ENCODE measurements around the gene C1orf56. TPM values are rescaled to one million over a fixed set of nuclear protein-coding genes. Genes with fewer than 3 reads are reported as not detected.

The C1orf56 gene
- total and polyA plus RNA-seq, 2 of the 13 experiments (the other 11 are each of a cell fraction or from before 2014, with no cell fraction given) = 1.5 to 3.2 TPM

- no peak for TF ChIP-seq PLSCR1 (CRISPR knock-in tag; IDR thresholded peaks at IDR 0.05; ENCODE audit: borderline replicate concordance)
- TF ChIP-seq ZNF136 (CRISPR knock-in tag; IDR thresholded peaks at IDR 0.05; ENCODE audit: low read depth) = no peak
- no peak for TF ChIP-seq NFE2L1 (CRISPR knock-in tag; IDR thresholded peaks at IDR 0.05; ENCODE audit: borderline replicate concordance)
- no peak for TF ChIP-seq ZNF225 (CRISPR knock-in tag; IDR thresholded peaks at IDR 0.05)
- TF ChIP-seq ZNF253 (CRISPR knock-in tag; IDR thresholded peaks at IDR 0.05; ENCODE audit: borderline replicate concordance) = no peak
- no peak for TF ChIP-seq SP140L (CRISPR knock-in tag; IDR thresholded peaks at IDR 0.05; ENCODE audit: borderline replicate concordance)
- no peak for TF ChIP-seq YEATS4 (CRISPR knock-in tag; IDR thresholded peaks at IDR 0.05; ENCODE audit: borderline replicate concordance)
- no peak for TF ChIP-seq ZNF749 (CRISPR knock-in tag; IDR thresholded peaks at IDR 0.05; ENCODE audit: borderline replicate concordance)
- no peak for TF ChIP-seq FOSL2 (CRISPR knock-in tag; IDR thresholded peaks at IDR 0.05)
- no peak for TF ChIP-seq ZNF441 (CRISPR knock-in tag; IDR thresholded peaks at IDR 0.05; ENCODE audit: borderline replicate concordance)
- TF ChIP-seq ZIK1 (CRISPR knock-in tag; IDR thresholded peaks at IDR 0.05; ENCODE audit: borderline replicate concordance, low read depth) = no peak
- no peak for TF ChIP-seq ZHX1 (CRISPR knock-in tag; IDR thresholded peaks at IDR 0.05; ENCODE audit: low read depth)
- peak; percentile 43; the same call in 1 of the 2 replicates for TF ChIP-seq THAP11 (CRISPR knock-in tag; IDR thresholded peaks at IDR 0.05)
- no peak for TF ChIP-seq BRCA1 (CRISPR knock-in tag; IDR thresholded peaks at IDR 0.05)
- no peak; the same call in 1 of the 2 replicates for TF ChIP-seq POGZ (CRISPR knock-in tag; IDR thresholded peaks at IDR 0.05)
- no peak for TF ChIP-seq ZNF431 (CRISPR knock-in tag; IDR thresholded peaks at IDR 0.05; ENCODE audit: borderline replicate concordance, low read depth)
- TF ChIP-seq RORA (CRISPR knock-in tag; IDR thresholded peaks at IDR 0.05) = no peak
- no peak for TF ChIP-seq NCOA2 (CRISPR knock-in tag; IDR thresholded peaks at IDR 0.05)
- no peak for TF ChIP-seq ZNF562 (CRISPR knock-in tag; IDR thresholded peaks at IDR 0.05; ENCODE audit: borderline replicate concordance)
- TF ChIP-seq PHB2 (IDR thresholded peaks at IDR 0.05; ENCODE audit: partially characterized antibody) = no peak
- no peak for TF ChIP-seq ZNF17 (CRISPR knock-in tag; IDR thresholded peaks at IDR 0.05)
- no peak for TF ChIP-seq ZNF780A (CRISPR knock-in tag; IDR thresholded peaks at IDR 0.05)
- no peak for TF ChIP-seq SETDB1 (CRISPR knock-in tag; IDR thresholded peaks at IDR 0.05; ENCODE audit: borderline replicate concordance)
- peak; percentile 47 for TF ChIP-seq XRCC5 (optimal IDR thresholded peaks at IDR 0.05; ENCODE audit: low read length)
- TF ChIP-seq CC2D1A (CRISPR knock-in tag; IDR thresholded peaks at IDR 0.05) = no peak
- no peak for TF ChIP-seq ZNF660 (CRISPR knock-in tag; IDR thresholded peaks at IDR 0.05; ENCODE audit: borderline replicate concordance, low read depth)
- no peak for TF ChIP-seq ZNF570 (CRISPR knock-in tag; IDR thresholded peaks at IDR 0.05; ENCODE audit: borderline replicate concordance)
- no peak for TF ChIP-seq ZNF484 (CRISPR knock-in tag; IDR thresholded peaks at IDR 0.05; ENCODE audit: borderline replicate concordance, low read depth)
- TF ChIP-seq PREB (CRISPR knock-in tag; IDR thresholded peaks at IDR 0.05) = no peak
- TF ChIP-seq SRY (CRISPR knock-in tag; IDR thresholded peaks at IDR 0.05) = 0 out of 2 replicates have a peak, but pooled peaks have one; percentile 8
Measured at GRCh38 chr1:151047591-151047924, at the start of gene C1orf56 (continued).
